MM.1S (cell line): ENCODE data around the gene MC1R.

Experiments used
- DNase-seq: peaks from one replicate; pipeline ENCODE4 v3.0.0-alpha.2; 2015
- H2AFZ ChIP-seq: fragments of 300-600 bp; sonication (generic); 2 replicates; pipeline ENCODE4 v1.6.0; 2016; ENCODE audit warnings: antibody characterized with exemption, low read length
- H3F3A ChIP-seq: fragments of 300-600 bp; sonication (generic); 2 replicates; pipeline ENCODE4 v1.6.1; 2016; ENCODE audit warnings: mild to moderate bottlenecking, antibody characterized with exemption, low read length, moderate library complexity, mixed read lengths; ENCODE audit not compliant: insufficient read depth
- H3K27ac ChIP-seq: fragments of 300-600 bp; sonication (generic); 2 replicates; pipeline ENCODE4 v1.5.1; 2016; ENCODE audit warnings: mild to moderate bottlenecking, low read length
- H3K27me3 ChIP-seq: fragments of 300-600 bp; sonication (generic); replicated peaks from 2 replicates; pipeline ENCODE4 v1.6.0; 2016; ENCODE audit warnings: low read length; ENCODE audit not compliant: insufficient read depth
- H3K36me3 ChIP-seq: fragments of 300-600 bp; sonication (generic); replicated peaks from 2 replicates; pipeline ENCODE4 v1.6.1; 2016; ENCODE audit warnings: mild to moderate bottlenecking, low read length, mixed read lengths; ENCODE audit not compliant: insufficient read depth
- H3K4me1 ChIP-seq: fragments of 300-600 bp; sonication (generic); 2 replicates; pipeline ENCODE4 v1.6.1; 2016; ENCODE audit warnings: low read length, mixed read lengths
- H3K4me2 ChIP-seq: fragments of 300-600 bp; sonication (generic); 2 replicates; pipeline ENCODE4 v1.6.0; 2016; ENCODE audit warnings: low read depth, low read length
- H3K4me3 ChIP-seq: fragments of 300-600 bp; sonication (generic); 2 replicates; pipeline ENCODE4 v1.5.1; 2016; ENCODE audit warnings: low read length, mixed read lengths
- H3K79me2 ChIP-seq: fragments of 300-600 bp; sonication (generic); 2 replicates; pipeline ENCODE4 v1.6.1; 2016; ENCODE audit warnings: mixed run types, low read length, mixed read lengths
- H3K9ac ChIP-seq: fragments of 300-600 bp; sonication (generic); 2 replicates; pipeline ENCODE4 v1.6.1; 2016; ENCODE audit warnings: low read length, mixed read lengths
- H3K9me2 ChIP-seq: fragments of 300-600 bp; sonication (generic); replicated peaks from 2 replicates; pipeline ENCODE4 v1.6.1; 2016; ENCODE audit warnings: mild to moderate bottlenecking, low read length, mixed read lengths; ENCODE audit not compliant: insufficient read depth
- H3K9me3 ChIP-seq: fragments of 300-600 bp; sonication (generic); replicated peaks from 2 replicates; pipeline ENCODE4 v1.6.1; 2016; ENCODE audit warnings: mild to moderate bottlenecking, low read length, mixed read lengths; ENCODE audit not compliant: insufficient read depth
- H4K20me1 ChIP-seq: fragments of 300-600 bp; sonication (generic); 2 replicates; pipeline ENCODE4 v1.6.1; 2016; ENCODE audit warnings: mild to moderate bottlenecking, low read length, moderate library complexity, mixed read lengths; ENCODE audit not compliant: insufficient read depth
- CTCF ChIP-seq: fragments of 300-600 bp; sonication (generic); IDR thresholded peaks from 2 replicates; pipeline ENCODE4 v1.5.1; 2016; ENCODE audit warnings: antibody characterized with exemption, low read length, mixed read lengths
- EZH2 ChIP-seq: fragments of 300-600 bp; sonication (generic); optimal IDR thresholded peaks from 2 replicates; pipeline ENCODE3; 2017; ENCODE audit warnings: low read depth, mild to moderate bottlenecking, antibody characterized with exemption, low read length, mixed read lengths
- EZH2phosphoT487 ChIP-seq: fragments of 300-600 bp; sonication (generic); IDR thresholded peaks from 2 replicates; pipeline ENCODE4 v1.6.1; 2018; ENCODE audit warnings: antibody characterized with exemption, low read length

MC1R gene

GRCh38 chr16:89952551-89952950 lies 33.9 kb downstream of the MC1R start:
- no peaks in the 10 kb centered on the region for H3K27me3 ChIP-seq
- no peak overlapping the region for H3K27ac ChIP-seq
- H3F3A ChIP-seq = no peaks in the 10 kb centered on the region
- no peak overlapping the region for H3K9ac ChIP-seq
- H3K4me1 ChIP-seq = no peaks in the 10 kb centered on the region
- H3K36me3 ChIP-seq = no peaks in the 10 kb centered on the region
- no peak overlapping the region for H3K4me3 ChIP-seq
- H3K4me2 ChIP-seq = no peak overlapping the region
- H3K9me2 ChIP-seq = no peaks in the 10 kb centered on the region
- H2AFZ ChIP-seq = no peak overlapping the region
- no peak for DNase-seq
- H3K9me3 ChIP-seq = no peaks in the 10 kb centered on the region
- TF ChIP-seq EZH2 (no peak), EZH2phosphoT487 (no peak), CTCF (no peak)
- no peaks in the 10 kb centered on the region for H4K20me1 ChIP-seq
- H3K79me2 ChIP-seq = 0 out of 2 replicates have a peak, but pooled peaks cover 3% of the 10 kb centered on the region

GRCh38 chr16:89953671-89954406 lies 35.2 kb downstream of the MC1R start:
- no peak for TF ChIP-seq EZH2phosphoT487
- Histone ChIP-seq H3F3A (no peaks in the 10 kb centered on the region), H3K4me3 (no peak overlapping the region), H3K9me3 (no peaks in the 10 kb centered on the region), H3K9me2 (no peaks in the 10 kb centered on the region), H3K27me3 (no peaks in the 10 kb centered on the region), H3K4me2 (no peak overlapping the region), H3K9ac (no peak overlapping the region), H3K4me1 (no peaks in the 10 kb centered on the region), H3K36me3 (no peaks in the 10 kb centered on the region), H3K79me2 (0 out of 2 replicates have a peak, but pooled peaks cover 3% of the 10 kb centered on the region), H3K27ac (no peak overlapping the region), H2AFZ (no peak overlapping the region), H4K20me1 (no peaks in the 10 kb centered on the region)
- DNase-seq = no peak

GRCh38 chr16:89954462-89954861 lies 35.8 kb downstream of the MC1R start:
- no peak overlapping the region for H3K4me2 ChIP-seq
- no peak for DNase-seq
- H4K20me1 ChIP-seq = no peaks in the 10 kb centered on the region
- H3F3A ChIP-seq = no peaks in the 10 kb centered on the region
- no peaks in the 10 kb centered on the region for H3K27me3 ChIP-seq
- no peaks in the 10 kb centered on the region for H3K9me3 ChIP-seq
- no peak overlapping the region for H3K9ac ChIP-seq
- H3K4me3 ChIP-seq = no peak overlapping the region
- no peaks in the 10 kb centered on the region for H3K4me1 ChIP-seq
- no peak overlapping the region for H2AFZ ChIP-seq
- no peak for TF ChIP-seq EZH2phosphoT487
- no peak for TF ChIP-seq CTCF
- TF ChIP-seq EZH2 = no peak
- H3K27ac ChIP-seq = no peak overlapping the region
- no peaks in the 10 kb centered on the region for H3K36me3 ChIP-seq
- no peaks in the 10 kb centered on the region for H3K9me2 ChIP-seq
- 0 out of 2 replicates have a peak, but pooled peaks cover under 1% of the 10 kb centered on the region for H3K79me2 ChIP-seq

- no peaks in the 10 kb centered on the region for H3F3A ChIP-seq
- H3K4me1 ChIP-seq = no peaks in the 10 kb centered on the region
- no peaks in the 10 kb centered on the region for H4K20me1 ChIP-seq
- H3K36me3 ChIP-seq = no peaks in the 10 kb centered on the region
- H3K9me2 ChIP-seq = no peaks in the 10 kb centered on the region
- H3K4me3 ChIP-seq = no peak overlapping the region
- H3K27me3 ChIP-seq = no peaks in the 10 kb centered on the region
- no peak overlapping the region for H3K9ac ChIP-seq
- H3K9me3 ChIP-seq = no peaks in the 10 kb centered on the region
- no peak for TF ChIP-seq EZH2phosphoT487
- TF ChIP-seq CTCF = no peak
- no peak for TF ChIP-seq EZH2
- H3K27ac ChIP-seq = no peak overlapping the region
- H2AFZ ChIP-seq = no peak overlapping the region
- H3K79me2 ChIP-seq = no peaks in the 10 kb centered on the region
- no peak for DNase-seq
- H3K4me2 ChIP-seq = no peak overlapping the region
These were observed 36.5 kb downstream of the MC1R start for GRCh38 chr16:89955001-89955685.
